Calu3 (cell line): ENCODE results near the gene PREX1. TPM values are rescaled to one million over a fixed set of nuclear protein-coding genes. Genes with fewer than 3 reads are reported as not detected.
A peak's percentile ranks its signal among the peaks of the same experiment; 100 is the strongest.

Experiments used
- BruUV-seq: library from RNA; stranded (reverse); fragments of 400-500 nt; replicated peaks from 2 replicates; lab custom pipeline; 2021; lab: Mats Ljungman, UMichigan
- CTCF ChIA-PET: fragments of 300-600 bp; sonication (Branson Sonifier 250); formaldehyde crosslinking; loops from one replicate; lab custom pipeline; 2022; ENCODE audit warnings: antibody characterized with exemption; lab: Charles Lee
- DNase-seq: peaks from one replicate; pipeline ENCODE4 v3.0.0; 2022
- H3K27ac Mint-ChIP-seq: one replicate; pipeline ENCODE4 v1.8.0; 2022; ENCODE audit warnings: mixed read lengths; ENCODE audit not compliant: unreplicated experiment
- H3K27me3 Mint-ChIP-seq: one replicate; pipeline ENCODE4 v1.8.0; 2022; ENCODE audit warnings: mixed read lengths; ENCODE audit not compliant: unreplicated experiment
- H3K36me3 Mint-ChIP-seq: one replicate; pipeline ENCODE4 v1.8.0; 2022; ENCODE audit warnings: mild to moderate bottlenecking, moderate library complexity, mixed read lengths; ENCODE audit not compliant: insufficient read depth, unreplicated experiment
- H3K4me1 Mint-ChIP-seq: one replicate; pipeline ENCODE4 v1.8.0; 2022; ENCODE audit warnings: mild to moderate bottlenecking, low read depth, mixed read lengths; ENCODE audit not compliant: unreplicated experiment
- H3K4me3 Mint-ChIP-seq: one replicate; pipeline ENCODE4 v1.8.0; 2022; ENCODE audit warnings: mild to moderate bottlenecking, low read depth, moderate library complexity, mixed read lengths; ENCODE audit not compliant: unreplicated experiment
- H3K9me3 Mint-ChIP-seq: one replicate; pipeline ENCODE4 v1.8.0; 2022; ENCODE audit warnings: low read depth, mixed read lengths; ENCODE audit not compliant: unreplicated experiment
- intact Hi-C: fragments of 100-400 bp; cut with micrococcal nuclease; formaldehyde crosslinking; loops from one replicate; pipeline ENCODE4 v1.10.0; 2022; ENCODE audit not compliant: unreplicated experiment
- total RNA-seq: library from RNA; stranded (reverse); gene quantifications from 2 replicates; pipeline ENCODE4 v1.2.3, GENCODE V29; 2022
- TF ChIP-seq, protein P1 (sequence below): fragments of 200-600 bp; IDR thresholded peaks from one replicate; pipeline ENCODE4 v1.8.0; 2022; ENCODE audit warnings: antibody characterized with exemption; ENCODE audit not compliant: unreplicated experiment

The PREX1 gene
- total RNA-seq, 1 experiment from 2014 or later: 0.31 TPM

DNA sequence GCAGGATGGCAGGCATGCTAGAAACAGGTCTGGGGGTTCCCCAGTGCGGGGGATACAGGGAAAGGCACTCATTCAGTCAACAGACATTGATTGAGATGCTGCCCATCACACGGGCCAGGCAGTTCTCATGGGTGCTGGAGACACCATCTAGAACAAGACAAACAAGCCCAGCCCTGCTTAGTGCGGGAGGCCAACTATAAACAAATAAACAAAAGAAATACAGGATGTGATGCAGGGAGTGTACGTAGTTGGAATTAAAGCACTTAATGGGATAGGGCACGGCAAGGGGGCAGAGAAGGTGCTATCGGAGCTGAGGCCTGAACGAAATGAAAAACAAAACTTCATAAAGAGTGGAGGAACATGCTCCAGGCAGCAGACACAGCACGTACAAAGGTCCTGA is 169.3 kb downstream of the PREX1 start:
- H3K9me3 Mint-ChIP-seq: no peaks in the 10 kb centered on the region
- H3K27me3 Mint-ChIP-seq: peaks cover 59% of the 10 kb centered on the region
- peaks cover 4% of the 10 kb centered on the region for H3K36me3 Mint-ChIP-seq
- no peak overlapping the region for H3K27ac Mint-ChIP-seq
- intact Hi-C loops: no loop called here
- H3K4me1 Mint-ChIP-seq: peaks cover 11% of the 10 kb centered on the region
- BruUV-seq: no TSS peak
- no peak for DNase-seq
- CTCF ChIA-PET: interaction anchor here (1.2 to 3.1 kb wide), 3 partner anchors 37 to 274 kb away, joined by 3 to 120 read pairs (median 4); no protein-coding TSS in a partner anchor
- TF ChIP-seq, protein P1, sequence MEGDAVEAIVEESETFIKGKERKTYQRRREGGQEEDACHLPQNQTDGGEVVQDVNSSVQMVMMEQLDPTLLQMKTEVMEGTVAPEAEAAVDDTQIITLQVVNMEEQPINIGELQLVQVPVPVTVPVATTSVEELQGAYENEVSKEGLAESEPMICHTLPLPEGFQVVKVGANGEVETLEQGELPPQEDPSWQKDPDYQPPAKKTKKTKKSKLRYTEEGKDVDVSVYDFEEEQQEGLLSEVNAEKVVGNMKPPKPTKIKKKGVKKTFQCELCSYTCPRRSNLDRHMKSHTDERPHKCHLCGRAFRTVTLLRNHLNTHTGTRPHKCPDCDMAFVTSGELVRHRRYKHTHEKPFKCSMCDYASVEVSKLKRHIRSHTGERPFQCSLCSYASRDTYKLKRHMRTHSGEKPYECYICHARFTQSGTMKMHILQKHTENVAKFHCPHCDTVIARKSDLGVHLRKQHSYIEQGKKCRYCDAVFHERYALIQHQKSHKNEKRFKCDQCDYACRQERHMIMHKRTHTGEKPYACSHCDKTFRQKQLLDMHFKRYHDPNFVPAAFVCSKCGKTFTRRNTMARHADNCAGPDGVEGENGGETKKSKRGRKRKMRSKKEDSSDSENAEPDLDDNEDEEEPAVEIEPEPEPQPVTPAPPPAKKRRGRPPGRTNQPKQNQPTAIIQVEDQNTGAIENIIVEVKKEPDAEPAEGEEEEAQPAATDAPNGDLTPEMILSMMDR: no peak
- H3K4me3 Mint-ChIP-seq: no peak overlapping the region

GRCh38 chr20:48658198-48658476 is 169.7 kb downstream of the PREX1 start:
- TF ChIP-seq, protein P1: no peak
- Mint-ChIP-seq H3K27me3 (peaks cover 59% of the 10 kb centered on the region), H3K9me3 (no peaks in the 10 kb centered on the region), H3K36me3 (peaks cover 4% of the 10 kb centered on the region), H3K4me3 (no peak overlapping the region), H3K4me1 (peaks cover 11% of the 10 kb centered on the region), H3K27ac (no peak overlapping the region)
- BruUV-seq: no TSS peak
- intact Hi-C loops: no loop called here
- CTCF ChIA-PET: interaction anchor here (0.6 to 3.1 kb wide), 33 partner anchors 9 to 389 kb away, joined by 3 to 120 read pairs (median 4); partner anchors contain the start of genes ARFGEF2 and PREX1
- DNase-seq: no peak

GRCh38 chr20:48657426-48658197 is 170.2 kb downstream of the PREX1 start:
- peaks cover 59% of the 10 kb centered on the region for H3K27me3 Mint-ChIP-seq
- H3K4me1 Mint-ChIP-seq: peaks cover 11% of the 10 kb centered on the region
- DNase-seq: peak; percentile 83
- H3K4me3 Mint-ChIP-seq: no peak overlapping the region
- intact Hi-C loops: loop anchor here (1.0 kb wide), 1 partner anchor 248 kb away; no protein-coding TSS in a partner anchor
- no peaks in the 10 kb centered on the region for H3K9me3 Mint-ChIP-seq
- peaks cover 4% of the 10 kb centered on the region for H3K36me3 Mint-ChIP-seq
- TF ChIP-seq, protein P1: peak; percentile 98
- H3K27ac Mint-ChIP-seq: no peak overlapping the region
- CTCF ChIA-PET: interaction anchor here (0.6 to 3.1 kb wide), 43 partner anchors 9 to 560 kb away, joined by 3 to 120 read pairs (median 4); partner anchors contain the start of genes ARFGEF2 and PREX1
- BruUV-seq: no TSS peak

GRCh38 chr20:48656661-48657211 is 171.1 kb downstream of the PREX1 start:
- no peak overlapping the region for H3K27ac Mint-ChIP-seq
- TF ChIP-seq, protein P1: peak; percentile 86
- H3K4me3 Mint-ChIP-seq: no peak overlapping the region
- no peaks in the 10 kb centered on the region for H3K9me3 Mint-ChIP-seq
- H3K36me3 Mint-ChIP-seq: peaks cover 4% of the 10 kb centered on the region
- BruUV-seq: no TSS peak
- CTCF ChIA-PET: interaction anchor here (0.6 to 3.1 kb wide), 14 partner anchors 26 to 363 kb away, joined by 3 to 120 read pairs (median 6); partner anchors contain the start of gene ARFGEF2
- peak; percentile 94 for DNase-seq
- peaks cover 64% of the 10 kb centered on the region for H3K27me3 Mint-ChIP-seq
- peaks cover 11% of the 10 kb centered on the region for H3K4me1 Mint-ChIP-seq
- intact Hi-C loops: loop anchor here (1.0 kb wide), 1 partner anchor 249 kb away; no protein-coding TSS in a partner anchor
